ENCODE data around the gene ALPL.

ALPL gene

GRCh38 chr1:21541329-21541728, 32.1 kb downstream of the ALPL start:
- no peak overlapping the region for H2AFZ ChIP-seq (ENCODE audit: low read length)
- H3K4me3 ChIP-seq (ENCODE audit: low read depth, low read length, poor library complexity, severe bottlenecking), result no peak overlapping the region
- no peaks in the 10 kb centered on the region for H3K4me1 ChIP-seq (ENCODE audit: insufficient read depth, low read length, severe bottlenecking)
- H3K9me3 ChIP-seq (ENCODE audit: low read length), result no peaks in the 10 kb centered on the region
- TF ChIP-seq EZH2 (IDR thresholded peaks at IDR 0.05; ENCODE audit: borderline replicate concordance, low read length), result no peak
- no peak for TF ChIP-seq CTCF (IDR thresholded peaks at IDR 0.05; ENCODE audit: low read length)
- no peak overlapping the region for H3K27ac ChIP-seq (ENCODE audit: low read depth, low read length, poor library complexity, severe bottlenecking)
- H3K27me3 ChIP-seq (ENCODE audit: insufficient read depth, low read length), result 0 out of 2 replicates have a peak, but pooled peaks cover 8% of the 10 kb centered on the region
- no peaks in the 10 kb centered on the region for H3K79me2 ChIP-seq (ENCODE audit: insufficient read depth, low read length)
- H3K4me2 ChIP-seq (ENCODE audit: low read length), result no peak overlapping the region
- H3K36me3 ChIP-seq (ENCODE audit: insufficient read depth, low read length), result no peaks in the 10 kb centered on the region
- H3F3A ChIP-seq (ENCODE audit: insufficient read depth, low read length), result no peaks in the 10 kb centered on the region
- no peaks in the 10 kb centered on the region for H3K9me2 ChIP-seq (ENCODE audit: low read depth, low read length)
- no peak overlapping the region for H3K9ac ChIP-seq (ENCODE audit: low read length)
- no peaks in the 10 kb centered on the region for H4K20me1 ChIP-seq (ENCODE audit: insufficient read depth, low read length)

- Histone ChIP-seq H3K9me2 (ENCODE audit: low read depth, low read length) (no peaks in the 10 kb centered on the region), H3K27me3 (ENCODE audit: insufficient read depth, low read length) (0 out of 2 replicates have a peak, but pooled peaks cover 8% of the 10 kb centered on the region), H3K9ac (ENCODE audit: low read length) (no peak overlapping the region), H3K27ac (ENCODE audit: low read depth, low read length, poor library complexity, severe bottlenecking) (no peak overlapping the region), H3K4me3 (ENCODE audit: low read depth, low read length, poor library complexity, severe bottlenecking) (no peak overlapping the region), H2AFZ (ENCODE audit: low read length) (no peak overlapping the region), H3K4me2 (ENCODE audit: low read length) (no peak overlapping the region), H3K79me2 (ENCODE audit: insufficient read depth, low read length) (no peaks in the 10 kb centered on the region), H4K20me1 (ENCODE audit: insufficient read depth, low read length) (no peaks in the 10 kb centered on the region), H3F3A (ENCODE audit: insufficient read depth, low read length) (no peaks in the 10 kb centered on the region), H3K9me3 (ENCODE audit: low read length) (no peaks in the 10 kb centered on the region), H3K36me3 (ENCODE audit: insufficient read depth, low read length) (no peaks in the 10 kb centered on the region), H3K4me1 (ENCODE audit: insufficient read depth, low read length, severe bottlenecking) (no peaks in the 10 kb centered on the region)
- TF ChIP-seq CTCF (IDR thresholded peaks at IDR 0.05; ENCODE audit: low read length) (no peak), EZH2 (IDR thresholded peaks at IDR 0.05; ENCODE audit: borderline replicate concordance, low read length) (no peak)
Observed at GRCh38 chr1:21541835-21542234, 32.6 kb downstream of the ALPL start.

GRCh38 chr1:21543598-21543997, 34.4 kb downstream of the ALPL start:
- Histone ChIP-seq H3K27ac (ENCODE audit: low read depth, low read length, poor library complexity, severe bottlenecking) (no peak overlapping the region), H3K4me3 (ENCODE audit: low read depth, low read length, poor library complexity, severe bottlenecking) (no peak overlapping the region), H3K9me3 (ENCODE audit: low read length) (no peaks in the 10 kb centered on the region), H3K9ac (ENCODE audit: low read length) (no peak overlapping the region), H2AFZ (ENCODE audit: low read length) (no peak overlapping the region), H3K4me2 (ENCODE audit: low read length) (no peak overlapping the region), H3K79me2 (ENCODE audit: insufficient read depth, low read length) (no peaks in the 10 kb centered on the region), H3K4me1 (ENCODE audit: insufficient read depth, low read length, severe bottlenecking) (no peaks in the 10 kb centered on the region), H3K27me3 (ENCODE audit: insufficient read depth, low read length) (0 out of 2 replicates have a peak, but pooled peaks cover 8% of the 10 kb centered on the region), H3F3A (ENCODE audit: insufficient read depth, low read length) (no peaks in the 10 kb centered on the region), H3K9me2 (ENCODE audit: low read depth, low read length) (no peaks in the 10 kb centered on the region), H4K20me1 (ENCODE audit: insufficient read depth, low read length) (no peaks in the 10 kb centered on the region), H3K36me3 (ENCODE audit: insufficient read depth, low read length) (no peaks in the 10 kb centered on the region)
- no peak for TF ChIP-seq EZH2 (IDR thresholded peaks at IDR 0.05; ENCODE audit: borderline replicate concordance, low read length)
- no peak for TF ChIP-seq CTCF (IDR thresholded peaks at IDR 0.05; ENCODE audit: low read length)
